Measurements from ENCODE around the gene CDK7.

The CDK7 gene

DNA sequence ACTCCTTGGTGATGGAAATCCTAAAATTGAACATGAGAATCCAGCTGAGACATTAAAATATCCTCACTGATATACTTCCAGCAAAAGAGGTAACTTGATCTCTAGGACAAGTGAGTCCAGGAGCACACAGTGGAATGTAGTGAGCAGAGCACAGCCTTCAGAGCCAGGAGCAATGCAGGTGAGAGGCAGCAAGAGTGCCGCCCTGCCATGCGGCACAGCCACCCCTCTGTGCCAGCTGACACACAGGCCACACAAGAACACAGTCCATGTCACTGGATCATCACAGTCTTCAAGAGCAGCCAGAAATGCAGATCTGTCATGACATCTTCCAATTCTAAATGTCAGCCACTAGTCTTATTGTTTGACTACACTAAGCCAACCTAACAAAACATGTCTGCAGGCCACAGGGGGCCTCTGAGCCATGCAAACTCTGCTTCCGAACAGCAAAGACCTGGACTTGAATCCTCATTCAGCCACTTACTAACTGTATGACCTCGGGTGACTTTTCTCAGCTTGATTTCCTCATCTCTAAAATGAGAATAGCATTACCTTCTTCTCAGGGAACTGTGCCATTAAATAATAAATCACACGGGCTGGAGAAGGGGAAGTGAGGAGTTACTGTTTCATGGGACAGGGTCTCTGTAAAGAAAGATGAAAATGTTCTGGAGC lies 50.9 kb downstream of the CDK7 start:
- no peak overlapping the region for H3K4me3 ChIP-seq (ENCODE audit: low read depth, low read length, poor library complexity, severe bottlenecking)
- no peak overlapping the region for H3K4me2 ChIP-seq (ENCODE audit: low read length)
- H3K79me2 ChIP-seq (ENCODE audit: insufficient read depth, low read length): no peaks in the 10 kb centered on the region
- no peaks in the 10 kb centered on the region for H3K4me1 ChIP-seq (ENCODE audit: insufficient read depth, low read length, severe bottlenecking)
- no peaks in the 10 kb centered on the region for H3K27me3 ChIP-seq (ENCODE audit: insufficient read depth, low read length)
- no peak overlapping the region for H3K9ac ChIP-seq (ENCODE audit: low read length)
- H2AFZ ChIP-seq (ENCODE audit: low read length): no peak overlapping the region
- H3F3A ChIP-seq (ENCODE audit: insufficient read depth, low read length): no peaks in the 10 kb centered on the region
- H3K9me3 ChIP-seq (ENCODE audit: low read length): no peaks in the 10 kb centered on the region
- H3K9me2 ChIP-seq (ENCODE audit: low read depth, low read length): no peaks in the 10 kb centered on the region
- TF ChIP-seq, protein P1, sequence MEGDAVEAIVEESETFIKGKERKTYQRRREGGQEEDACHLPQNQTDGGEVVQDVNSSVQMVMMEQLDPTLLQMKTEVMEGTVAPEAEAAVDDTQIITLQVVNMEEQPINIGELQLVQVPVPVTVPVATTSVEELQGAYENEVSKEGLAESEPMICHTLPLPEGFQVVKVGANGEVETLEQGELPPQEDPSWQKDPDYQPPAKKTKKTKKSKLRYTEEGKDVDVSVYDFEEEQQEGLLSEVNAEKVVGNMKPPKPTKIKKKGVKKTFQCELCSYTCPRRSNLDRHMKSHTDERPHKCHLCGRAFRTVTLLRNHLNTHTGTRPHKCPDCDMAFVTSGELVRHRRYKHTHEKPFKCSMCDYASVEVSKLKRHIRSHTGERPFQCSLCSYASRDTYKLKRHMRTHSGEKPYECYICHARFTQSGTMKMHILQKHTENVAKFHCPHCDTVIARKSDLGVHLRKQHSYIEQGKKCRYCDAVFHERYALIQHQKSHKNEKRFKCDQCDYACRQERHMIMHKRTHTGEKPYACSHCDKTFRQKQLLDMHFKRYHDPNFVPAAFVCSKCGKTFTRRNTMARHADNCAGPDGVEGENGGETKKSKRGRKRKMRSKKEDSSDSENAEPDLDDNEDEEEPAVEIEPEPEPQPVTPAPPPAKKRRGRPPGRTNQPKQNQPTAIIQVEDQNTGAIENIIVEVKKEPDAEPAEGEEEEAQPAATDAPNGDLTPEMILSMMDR (IDR thresholded peaks at IDR 0.05; ENCODE audit: low read length): no peak
- no peak for TF ChIP-seq EZH2 (IDR thresholded peaks at IDR 0.05; ENCODE audit: borderline replicate concordance, low read length)
- H4K20me1 ChIP-seq (ENCODE audit: insufficient read depth, low read length): no peaks in the 10 kb centered on the region
- H3K27ac ChIP-seq (ENCODE audit: low read depth, low read length, poor library complexity, severe bottlenecking): no peak overlapping the region
- H3K36me3 ChIP-seq (ENCODE audit: insufficient read depth, low read length): peaks cover 19% of the 10 kb centered on the region

DNA sequence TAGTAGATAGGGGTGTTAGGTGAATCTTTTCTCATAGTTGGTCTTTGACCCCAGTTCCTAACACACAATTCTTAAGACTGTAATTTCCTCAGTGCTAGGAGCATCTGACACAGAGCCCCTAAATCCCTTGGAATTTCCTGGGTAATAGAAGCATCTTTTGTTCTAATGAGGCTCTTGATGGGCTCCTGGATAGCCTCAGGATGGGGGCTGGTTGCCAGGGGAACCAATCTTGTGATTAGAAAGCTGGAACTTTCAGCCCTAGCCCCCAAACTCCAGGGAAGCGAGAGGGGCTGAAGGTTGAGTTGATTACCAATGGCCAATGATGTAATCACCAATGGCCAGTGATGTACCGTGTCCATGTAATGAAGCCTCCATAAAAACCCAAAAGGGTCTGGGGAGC lies 53.4 kb downstream of the CDK7 start:
- no peak overlapping the region for H3K9ac ChIP-seq (ENCODE audit: low read length)
- H3K27ac ChIP-seq (ENCODE audit: low read depth, low read length, poor library complexity, severe bottlenecking): no peak overlapping the region
- no peaks in the 10 kb centered on the region for H3K9me3 ChIP-seq (ENCODE audit: low read length)
- H3K79me2 ChIP-seq (ENCODE audit: insufficient read depth, low read length): no peaks in the 10 kb centered on the region
- no peaks in the 10 kb centered on the region for H3K9me2 ChIP-seq (ENCODE audit: low read depth, low read length)
- H3K36me3 ChIP-seq (ENCODE audit: insufficient read depth, low read length): peaks cover 12% of the 10 kb centered on the region; the same call in 1 of the 2 replicates
- no peaks in the 10 kb centered on the region for H3F3A ChIP-seq (ENCODE audit: insufficient read depth, low read length)
- H3K4me1 ChIP-seq (ENCODE audit: insufficient read depth, low read length, severe bottlenecking): no peaks in the 10 kb centered on the region
- H3K27me3 ChIP-seq (ENCODE audit: insufficient read depth, low read length): no peaks in the 10 kb centered on the region
- H2AFZ ChIP-seq (ENCODE audit: low read length): no peak overlapping the region
- TF ChIP-seq EZH2 (IDR thresholded peaks at IDR 0.05; ENCODE audit: borderline replicate concordance, low read length): no peak
- TF ChIP-seq, protein P1 (IDR thresholded peaks at IDR 0.05; ENCODE audit: low read length): no peak
- H3K4me2 ChIP-seq (ENCODE audit: low read length): no peak overlapping the region
- no peaks in the 10 kb centered on the region for H4K20me1 ChIP-seq (ENCODE audit: insufficient read depth, low read length)
- no peak overlapping the region for H3K4me3 ChIP-seq (ENCODE audit: low read depth, low read length, poor library complexity, severe bottlenecking)

DNA sequence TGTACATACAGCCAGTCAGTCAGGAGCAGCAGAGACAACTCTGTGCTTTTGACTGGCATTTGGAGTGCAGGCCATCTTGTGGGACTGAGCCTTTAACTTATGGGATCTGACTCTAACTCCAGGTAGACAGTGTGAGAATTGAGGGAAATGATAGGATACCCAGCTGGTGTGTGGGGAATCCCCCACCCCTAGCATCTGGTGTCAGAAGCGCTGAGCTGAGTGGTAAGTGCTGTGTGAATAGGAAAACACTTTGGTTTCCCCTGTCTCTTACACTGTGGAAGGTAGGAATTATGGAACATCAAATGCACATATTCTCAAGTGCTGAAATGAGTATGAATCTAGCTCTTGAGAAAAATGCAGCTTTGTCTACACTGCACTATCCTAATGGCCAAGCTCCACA lies 54.0 kb downstream of the CDK7 start:
- H2AFZ ChIP-seq (ENCODE audit: low read length): no peak overlapping the region
- peaks cover 13% of the 10 kb centered on the region; the same call in 1 of the 2 replicates for H3K36me3 ChIP-seq (ENCODE audit: insufficient read depth, low read length)
- no peaks in the 10 kb centered on the region for H3F3A ChIP-seq (ENCODE audit: insufficient read depth, low read length)
- no peaks in the 10 kb centered on the region for H3K27me3 ChIP-seq (ENCODE audit: insufficient read depth, low read length)
- no peaks in the 10 kb centered on the region for H3K4me1 ChIP-seq (ENCODE audit: insufficient read depth, low read length, severe bottlenecking)
- no peaks in the 10 kb centered on the region for H4K20me1 ChIP-seq (ENCODE audit: insufficient read depth, low read length)
- H3K4me2 ChIP-seq (ENCODE audit: low read length): no peak overlapping the region
- H3K4me3 ChIP-seq (ENCODE audit: low read depth, low read length, poor library complexity, severe bottlenecking): no peak overlapping the region
- no peak overlapping the region for H3K27ac ChIP-seq (ENCODE audit: low read depth, low read length, poor library complexity, severe bottlenecking)
- no peaks in the 10 kb centered on the region for H3K79me2 ChIP-seq (ENCODE audit: insufficient read depth, low read length)
- TF ChIP-seq EZH2 (IDR thresholded peaks at IDR 0.05; ENCODE audit: borderline replicate concordance, low read length): no peak
- TF ChIP-seq, protein P1 (IDR thresholded peaks at IDR 0.05; ENCODE audit: low read length): no peak
- H3K9ac ChIP-seq (ENCODE audit: low read length): no peak overlapping the region
- no peaks in the 10 kb centered on the region for H3K9me2 ChIP-seq (ENCODE audit: low read depth, low read length)
- H3K9me3 ChIP-seq (ENCODE audit: low read length): no peaks in the 10 kb centered on the region
